ENCODE results near the gene APBB2. TPM values are rescaled to one million over a fixed set of nuclear protein-coding genes. Genes with fewer than 3 reads are reported as not detected.

The APBB2 gene
- total RNA-seq, 1 donor from 2014 or later, result 138 TPM

DNA sequence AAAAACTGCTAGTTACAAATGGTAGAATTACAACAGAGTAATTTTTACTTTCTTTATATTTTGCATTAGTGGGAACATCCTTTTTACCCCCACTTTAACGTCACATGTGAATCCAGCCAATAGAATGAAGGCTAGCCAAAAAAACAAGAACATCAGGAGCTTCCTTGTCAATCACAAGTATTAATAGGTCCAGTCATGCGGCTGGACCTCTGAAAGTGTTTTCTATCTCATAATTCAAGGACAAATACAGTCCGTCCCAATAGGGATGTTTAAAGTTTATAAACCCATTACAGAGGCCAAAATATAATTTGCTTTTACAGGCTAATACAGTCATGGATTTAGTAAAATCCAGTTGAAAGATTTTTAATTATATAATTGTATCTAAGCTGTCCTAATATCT is 110.7 kb downstream of the APBB2 start:
- DNase-seq (ENCODE audit: low read depth, low spot score), result no peak

DNA sequence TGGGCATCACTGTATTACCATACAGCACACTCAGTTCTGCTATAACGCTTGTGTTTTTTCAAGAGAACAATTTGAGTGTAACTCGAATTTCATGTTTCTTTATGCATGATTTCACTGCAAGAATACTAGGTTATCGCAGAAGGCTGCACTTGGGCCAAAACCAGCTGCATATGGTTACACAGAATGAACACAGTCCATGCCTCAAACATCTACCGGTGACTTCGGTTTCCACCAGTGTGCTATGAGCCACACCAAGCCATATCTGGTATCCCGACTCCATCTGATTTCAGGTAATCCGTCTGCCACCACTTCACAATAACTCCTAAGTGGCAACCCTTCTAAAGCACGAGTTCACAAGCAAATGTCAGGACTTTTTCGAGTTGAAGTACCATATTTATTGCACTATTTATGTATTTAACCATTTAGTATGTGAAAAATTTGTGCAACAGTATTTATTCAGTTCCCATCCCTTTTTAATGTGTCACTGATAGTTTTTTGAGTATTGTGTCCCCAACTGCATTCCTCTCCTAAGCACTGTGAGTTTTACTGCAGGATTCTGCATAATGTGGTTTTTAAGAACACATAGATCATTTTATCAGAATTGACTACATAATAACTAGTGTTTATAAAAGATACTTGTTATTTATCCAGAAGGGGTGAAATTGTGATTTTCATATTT is 111.8 kb downstream of the APBB2 start:
- no peak for DNase-seq (ENCODE audit: low read depth, low spot score)

GRCh38 chr4:41098093-41099048 is 116.0 kb downstream of the APBB2 start:
- no peak for DNase-seq (ENCODE audit: low read depth, low spot score)

DNA sequence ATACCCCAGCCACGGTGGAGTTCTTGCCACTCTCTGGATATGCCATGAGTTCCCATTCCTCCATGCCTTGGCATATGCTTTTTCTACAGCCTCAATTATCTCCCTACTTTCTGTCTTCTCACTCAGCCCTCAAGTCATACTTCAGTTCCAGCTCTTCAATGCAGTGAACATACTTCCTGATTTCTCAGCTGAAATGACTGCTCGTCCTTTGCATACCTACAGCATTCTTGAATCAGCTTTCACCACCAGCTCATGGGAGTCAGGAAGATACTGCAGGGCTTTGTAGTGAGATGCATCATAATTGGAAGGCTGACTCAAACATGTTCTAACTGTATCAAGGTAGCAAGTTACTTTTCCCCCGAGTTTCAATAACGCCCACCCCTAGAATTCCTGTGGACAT is 118.4 kb downstream of the APBB2 start:
- no peak for DNase-seq (ENCODE audit: low read depth, low spot score)

DNA sequence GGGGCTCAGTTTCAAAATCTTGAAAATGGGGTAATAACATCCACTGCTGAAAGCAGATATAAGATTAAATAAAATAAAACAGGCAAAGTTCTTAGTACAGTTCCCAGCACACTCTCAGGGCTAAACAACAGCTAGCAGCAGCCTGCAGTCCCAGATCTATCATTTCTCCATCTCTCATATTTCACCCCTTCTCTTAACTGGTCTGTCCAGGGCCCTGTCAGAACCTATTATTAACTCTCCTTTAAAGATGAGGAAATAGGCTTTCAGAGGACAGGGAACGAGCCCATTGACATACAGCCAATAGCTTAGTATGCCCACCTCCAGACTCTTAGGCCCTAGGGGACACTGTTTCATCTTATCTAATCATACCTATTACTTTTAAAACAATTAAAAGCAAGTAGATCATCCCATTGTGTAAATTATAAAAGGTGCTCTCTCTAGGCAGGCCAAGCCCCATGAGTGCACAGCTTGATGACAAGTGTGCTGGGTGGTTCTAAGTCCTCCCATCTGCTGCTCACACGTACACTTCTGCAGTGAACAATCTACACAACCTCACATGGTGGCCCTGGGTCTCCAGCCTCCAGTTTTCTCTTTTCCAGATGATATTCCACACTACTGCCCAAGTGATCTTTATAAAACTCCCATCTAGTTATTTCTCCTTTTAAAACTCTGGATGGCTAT is 119.0 kb downstream of the APBB2 start:
- DNase-seq (ENCODE audit: low read depth, low spot score), result no peak

- no peak for DNase-seq (ENCODE audit: low read depth, low spot score)
Observed at GRCh38 chr4:41092128-41092527, 122.2 kb downstream of the APBB2 start.

DNA sequence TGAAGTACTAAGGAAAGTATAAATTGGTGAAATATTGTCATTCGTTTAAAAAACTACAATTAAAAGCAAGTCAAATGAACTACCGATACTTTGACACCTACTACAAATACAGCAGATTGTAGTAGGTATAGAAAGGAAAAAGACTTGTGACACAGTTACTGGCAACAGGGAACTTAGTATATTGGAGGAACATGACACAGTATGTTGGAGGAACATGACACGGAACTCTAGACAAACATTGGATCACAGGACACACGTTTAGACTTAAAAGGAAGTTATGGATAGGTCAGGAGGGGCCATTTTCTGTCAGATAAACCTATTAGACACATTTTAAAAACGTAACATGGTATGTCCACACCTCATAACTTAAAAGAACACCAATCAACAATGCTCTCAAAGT is 132.5 kb downstream of the APBB2 start:
- DNase-seq (ENCODE audit: low read depth, low spot score), result no peak

- DNase-seq (ENCODE audit: low read depth, low spot score), result no peak
Observed at GRCh38 chr4:41080976-41081375, 133.4 kb downstream of the APBB2 start.

DNA sequence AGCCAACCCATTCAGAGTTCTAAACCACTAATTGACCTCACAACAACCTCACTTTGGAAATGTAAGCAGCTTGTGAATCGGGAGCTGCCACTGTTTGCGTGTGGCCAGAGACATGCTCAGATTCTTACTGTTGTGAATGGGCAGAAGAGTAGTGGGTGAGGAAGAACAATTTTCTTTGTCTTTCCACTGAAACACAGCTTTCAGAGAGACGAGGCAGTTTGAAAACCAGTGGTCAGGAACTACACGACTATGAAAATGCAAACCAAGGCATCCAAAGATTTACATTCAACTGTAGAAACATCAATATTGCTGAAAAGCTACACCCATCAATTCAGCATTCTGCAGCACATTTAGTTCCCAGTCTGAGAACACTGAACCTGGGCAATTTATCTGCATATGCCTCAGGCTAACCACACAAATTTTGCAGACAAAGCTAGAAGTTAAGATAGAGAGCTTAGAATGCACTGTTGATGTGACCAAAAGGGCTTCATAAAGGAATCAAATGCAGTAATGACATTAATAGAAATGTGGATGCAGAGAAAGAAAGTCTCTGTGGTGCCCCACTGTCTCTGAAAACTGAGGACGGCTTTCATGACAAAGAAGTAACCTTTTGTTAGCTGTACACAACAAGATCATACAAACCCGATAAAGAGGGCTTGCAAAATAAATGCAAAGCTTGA is 134.3 kb downstream of the APBB2 start:
- DNase-seq (ENCODE audit: low read depth, low spot score), result no peak

- no peak for DNase-seq (ENCODE audit: low read depth, low spot score)
Observed at GRCh38 chr4:41077628-41078027, 136.7 kb downstream of the APBB2 start.

- no peak for DNase-seq (ENCODE audit: low read depth, low spot score)
Observed at GRCh38 chr4:41076481-41076880, 137.9 kb downstream of the APBB2 start.

- DNase-seq (ENCODE audit: low read depth, low spot score), result no peak
Observed at GRCh38 chr4:41074215-41074614, 140.1 kb downstream of the APBB2 start.

- no peak for DNase-seq (ENCODE audit: low read depth, low spot score)
Observed at GRCh38 chr4:41072021-41072777, 142.1 kb downstream of the APBB2 start.

GRCh38 chr4:41070516-41071281 is 143.6 kb downstream of the APBB2 start:
- no peak for DNase-seq (ENCODE audit: low read depth, low spot score)

DNA sequence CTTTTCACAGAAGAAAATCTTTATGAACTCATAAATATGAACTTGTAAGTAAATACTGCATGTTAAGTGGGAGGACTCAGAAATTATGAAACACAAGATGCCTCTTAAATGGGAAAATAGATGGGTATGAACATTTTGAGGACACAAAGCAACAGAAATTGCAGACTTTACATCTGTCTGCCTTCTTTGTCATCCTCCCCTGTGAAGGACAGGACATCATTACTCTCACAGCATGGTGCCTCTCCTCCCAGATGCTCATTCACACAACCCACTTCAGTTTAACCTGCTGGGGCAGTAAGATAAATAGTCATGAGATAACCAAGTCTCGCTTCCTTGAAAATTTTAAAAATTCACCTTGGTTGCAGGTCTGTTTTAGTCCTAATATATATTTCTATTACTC is 144.5 kb downstream of the APBB2 start:
- DNase-seq (ENCODE audit: low read depth, low spot score), result no peak

- no peak for DNase-seq (ENCODE audit: low read depth, low spot score)
Observed at GRCh38 chr4:41069257-41069656, 145.1 kb downstream of the APBB2 start.

DNA sequence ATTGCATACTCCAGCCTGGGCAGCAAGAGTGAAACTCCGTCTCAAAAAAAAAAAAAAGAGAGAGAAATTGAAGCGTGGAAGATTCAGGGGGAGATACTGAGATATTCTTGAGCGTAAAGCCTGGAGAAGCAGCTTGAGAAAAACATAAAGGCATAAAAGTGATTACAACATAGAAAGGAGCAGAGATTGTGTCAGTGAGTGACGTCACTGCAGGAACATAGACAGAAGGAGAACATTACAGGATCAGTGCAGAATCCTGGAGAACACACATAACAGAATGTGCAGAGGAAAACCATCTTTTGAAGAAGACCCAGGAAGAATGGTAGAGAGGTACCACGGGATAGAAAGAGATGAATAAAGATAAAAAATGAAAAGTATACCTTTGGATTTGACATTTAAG is 147.0 kb downstream of the APBB2 start:
- DNase-seq (ENCODE audit: low read depth, low spot score), result no peak

DNA sequence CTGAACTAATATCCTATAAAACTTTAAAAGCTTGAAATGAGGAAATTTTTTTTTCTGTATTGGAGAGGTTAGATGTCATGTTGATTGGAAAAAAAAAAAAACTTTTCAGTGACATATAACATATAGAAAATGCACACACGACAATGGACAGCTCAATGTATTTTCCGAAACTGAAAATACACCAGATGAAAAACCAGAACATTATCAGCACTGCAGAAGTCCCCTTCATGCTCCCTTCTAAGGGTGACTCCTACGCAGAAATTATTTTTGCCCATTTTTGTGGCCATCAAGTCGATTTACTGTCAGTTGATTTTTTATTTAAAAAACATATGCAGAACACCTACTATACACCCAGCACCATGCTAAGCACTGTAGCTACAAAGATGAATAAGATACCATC is 148.3 kb downstream of the APBB2 start:
- DNase-seq (ENCODE audit: low read depth, low spot score), result no peak

GRCh38 chr4:41065434-41066006 is 148.8 kb downstream of the APBB2 start:
- no peak for DNase-seq (ENCODE audit: low read depth, low spot score)

- DNase-seq (ENCODE audit: low read depth, low spot score), result no peak
Observed at GRCh38 chr4:41064953-41065352, 149.4 kb downstream of the APBB2 start.

Measured in pulmonary artery endothelial cell (primary cell).